ENCODE measurements around the gene PHETA1.

- no peak for TF ChIP-seq CTCF (conservative IDR thresholded peaks at IDR 0.05; ENCODE audit: low read length)
- TF ChIP-seq EZH2phosphoT487 (IDR thresholded peaks at IDR 0.05; ENCODE audit: borderline replicate concordance) = no peak
Measured at GRCh38 chr12:111342376-111342775, 26.5 kb downstream of the PHETA1 start.

All from Loucy (cell line).